WTC11 (cell line): ENCODE measurements around the gene CNDP1. TPM values are rescaled to one million over a fixed set of nuclear protein-coding genes. Genes with fewer than 3 reads are reported as not detected.

Source experiments
- ATAC-seq: fragments of 200-7000 bp; cut with Tn5 transposase; 2 replicates; pipeline ENCODE4 v1.10.0; 2021; ENCODE audit warnings: mild to moderate bottlenecking, moderate library complexity
- CTCF ChIA-PET: fragments of 300-600 bp; sonication (Branson Sonifier 250); formaldehyde crosslinking; loops from one replicate; lab custom pipeline; 2021; ENCODE audit warnings: antibody characterized with exemption; lab: Charles Lee
- POLR2A ChIA-PET: fragments of 350-600 bp; sonication (Branson Sonifier 250); formaldehyde crosslinking; loops from one replicate; lab custom pipeline; 2021; ENCODE audit warnings: antibody characterized with exemption; lab: Charles Lee
- DNase-seq: peaks from one replicate; pipeline ENCODE4 v3.0.0; 2021; ENCODE audit warnings: low spot score
- H3K27ac Mint-ChIP-seq: 2 replicates; pipeline ENCODE4 v1.8.0; 2021; ENCODE audit warnings: mixed read lengths
- H3K27me3 Mint-ChIP-seq: 2 replicates; pipeline ENCODE4 v1.8.0; 2021; ENCODE audit warnings: low read depth, mild to moderate bottlenecking, moderate library complexity, mixed read lengths
- H3K36me3 Mint-ChIP-seq: 2 replicates; pipeline ENCODE4 v1.8.0; 2021; ENCODE audit warnings: mixed read lengths
- H3K4me1 Mint-ChIP-seq: 2 replicates; pipeline ENCODE4 v1.8.0; 2022; ENCODE audit warnings: mixed read lengths
- H3K4me3 Mint-ChIP-seq: 2 replicates; pipeline ENCODE4 v1.8.0; 2021; ENCODE audit warnings: mild to moderate bottlenecking, moderate library complexity, mixed read lengths
- H3K9me3 Mint-ChIP-seq: 2 replicates; pipeline ENCODE4 v1.8.0; 2021; ENCODE audit warnings: mixed read lengths
- AFF4 ChIP-seq: sonication (generic); formaldehyde crosslinking; IDR thresholded peaks from 2 replicates; pipeline ENCODE4 v1.8.1; 2023; ENCODE audit warnings: mild to moderate bottlenecking, missing genetic modification reagents, borderline replicate concordance
- EMX1 ChIP-seq: fragments of 250-450 bp; sonication (Bioruptor Pico); IDR thresholded peaks from 2 replicates; pipeline ENCODE4 v1.8.0; 2021; ENCODE audit warnings: mild to moderate bottlenecking
- JAZF1 ChIP-seq: fragments of 250-450 bp; sonication (Bioruptor Pico); IDR thresholded peaks from 2 replicates; pipeline ENCODE4 v1.9.0; 2021; ENCODE audit warnings: moderate library complexity, mild to moderate bottlenecking, inconsistent platforms
- MAX ChIP-seq: sonication (generic); formaldehyde crosslinking; IDR thresholded peaks from 2 replicates; pipeline ENCODE4 v1.8.0; 2022; ENCODE audit warnings: mild to moderate bottlenecking, missing genetic modification reagents
- MXD4 ChIP-seq: fragments of 250-450 bp; sonication (Bioruptor Pico); IDR thresholded peaks from 2 replicates; pipeline ENCODE4 v1.8.0; 2021; ENCODE audit warnings: mild to moderate bottlenecking, moderate library complexity, borderline replicate concordance
- MYBL2 ChIP-seq: sonication (generic); formaldehyde crosslinking; IDR thresholded peaks from 2 replicates; pipeline ENCODE4 v1.8.1; 2023; ENCODE audit warnings: mild to moderate bottlenecking, moderate library complexity, missing genetic modification reagents
- NR2C2 ChIP-seq: sonication (generic); formaldehyde crosslinking; IDR thresholded peaks from 2 replicates; pipeline ENCODE4 v1.8.0; 2022; ENCODE audit warnings: mild to moderate bottlenecking, missing genetic modification reagents
- ZNF121 ChIP-seq: sonication (generic); formaldehyde crosslinking; IDR thresholded peaks from 2 replicates; pipeline ENCODE4 v1.8.0; 2023; ENCODE audit warnings: missing genetic modification reagents
- ZNF138 ChIP-seq: sonication (generic); formaldehyde crosslinking; conservative IDR thresholded peaks from 2 replicates; pipeline ENCODE4 v1.8.1; 2022; ENCODE audit warnings: mild to moderate bottlenecking, moderate library complexity, missing genetic modification reagents
- ZNF317 ChIP-seq: sonication (generic); formaldehyde crosslinking; IDR thresholded peaks from 2 replicates; pipeline ENCODE4 v1.8.1; 2023; ENCODE audit warnings: low read depth, mild to moderate bottlenecking, moderate library complexity, missing genetic modification reagents, borderline replicate concordance
- total RNA-seq: library from RNA; stranded (reverse); gene quantifications from 3 replicates; pipeline ENCODE4 v1.2.3, GENCODE V29; 2021
- TF ChIP-seq, protein P1 (sequence below): fragments of 250-450 bp; sonication (Bioruptor Pico); IDR thresholded peaks from 2 replicates; pipeline ENCODE4 v1.9.0; 2021; ENCODE audit warnings: moderate library complexity, mild to moderate bottlenecking, inconsistent platforms, borderline replicate concordance
- TF ChIP-seq, protein P2 (sequence below): fragments of 250-450 bp; sonication (Bioruptor Pico); IDR thresholded peaks from 2 replicates; pipeline ENCODE4 v1.9.0; 2021; ENCODE audit warnings: mild to moderate bottlenecking
- TF ChIP-seq, protein P3 (sequence below): sonication (generic); formaldehyde crosslinking; IDR thresholded peaks from 2 replicates; pipeline ENCODE4 v1.8.1; 2023; ENCODE audit warnings: mild to moderate bottlenecking, moderate library complexity, missing genetic modification reagents
- TF ChIP-seq, protein P4 (sequence below): fragments of 250-450 bp; sonication (Bioruptor Pico); IDR thresholded peaks from 2 replicates; pipeline ENCODE4 v1.9.0; 2021; ENCODE audit warnings: mild to moderate bottlenecking, borderline replicate concordance

The CNDP1 gene
- total RNA-seq, 1 experiment from 2014 or later: 0.28 TPM

DNA sequence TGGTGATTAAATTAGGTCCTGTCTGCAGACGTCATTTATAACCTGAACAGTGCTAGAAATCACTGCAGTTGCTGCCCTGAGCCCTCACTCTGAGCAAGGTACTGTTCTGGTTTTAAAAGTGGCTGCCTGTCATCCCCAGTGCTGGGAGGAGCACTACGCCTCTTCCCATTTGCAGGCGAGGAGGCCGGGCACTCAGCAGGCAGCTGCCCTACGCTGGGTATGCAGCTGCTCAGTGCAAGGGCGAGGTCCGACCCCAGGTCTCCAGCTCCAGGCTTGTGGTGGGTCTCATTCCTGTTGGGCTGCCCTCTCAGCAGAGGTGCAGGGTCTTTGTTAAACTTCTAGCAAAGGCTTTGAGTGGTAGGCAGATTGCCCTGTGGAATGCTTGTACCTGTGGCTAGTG lies 22.5 kb upstream of the CNDP1 start (continued):
- TF ChIP-seq, protein P1, sequence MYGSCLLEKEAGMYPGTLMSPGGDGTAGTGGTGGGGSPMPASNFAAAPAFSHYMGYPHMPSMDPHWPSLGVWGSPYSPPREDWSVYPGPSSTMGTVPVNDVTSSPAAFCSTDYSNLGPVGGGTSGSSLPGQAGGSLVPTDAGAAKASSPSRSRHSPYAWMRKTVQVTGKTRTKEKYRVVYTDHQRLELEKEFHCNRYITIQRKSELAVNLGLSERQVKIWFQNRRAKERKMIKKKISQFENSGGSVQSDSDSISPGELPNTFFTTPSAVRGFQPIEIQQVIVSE (CRISPR knock-in tag): no peak
- TF ChIP-seq ZNF138 (CRISPR knock-in tag): no peak
- TF ChIP-seq, protein P2, sequence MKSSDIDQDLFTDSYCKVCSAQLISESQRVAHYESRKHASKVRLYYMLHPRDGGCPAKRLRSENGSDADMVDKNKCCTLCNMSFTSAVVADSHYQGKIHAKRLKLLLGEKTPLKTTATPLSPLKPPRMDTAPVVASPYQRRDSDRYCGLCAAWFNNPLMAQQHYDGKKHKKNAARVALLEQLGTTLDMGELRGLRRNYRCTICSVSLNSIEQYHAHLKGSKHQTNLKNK (CRISPR knock-in tag): no peak
- TF ChIP-seq AFF4 (CRISPR knock-in tag): no peak

- no peaks in the 10 kb centered on the region for H3K9me3 Mint-ChIP-seq
- peaks cover 6% of the 10 kb centered on the region for H3K4me1 Mint-ChIP-seq
- no peak for TF ChIP-seq ZNF121 (CRISPR knock-in tag)
- no peak for TF ChIP-seq ZNF317 (CRISPR knock-in tag)
- TF ChIP-seq, all 79 proteins: peak for 0
- ChIA-PET POLR2A (no interaction called here), CTCF (interaction anchor here (1.1 kb wide), 1 partner anchor 39 kb away, joined by 4 read pairs; no protein-coding TSS in a partner anchor)
- Mint-ChIP-seq H3K27ac (no peak overlapping the region; the same call in 1 of the 2 replicates), H3K27me3 (no peaks in the 10 kb centered on the region), H3K36me3 (peaks cover 68% of the 10 kb centered on the region), H3K4me3 (no peak overlapping the region)
- DNase-seq (no peak), ATAC-seq (no peak)
These were observed 21.8 kb upstream of the CNDP1 start for GRCh38 chr18:74512321-74513053.

- Mint-ChIP-seq H3K4me3 (no peak overlapping the region), H3K4me1 (no peaks in the 10 kb centered on the region), H3K36me3 (peaks cover 66% of the 10 kb centered on the region), H3K27ac (no peak overlapping the region), H3K9me3 (no peaks in the 10 kb centered on the region), H3K27me3 (no peaks in the 10 kb centered on the region)
- no peak for TF ChIP-seq EMX1 (CRISPR knock-in tag)
- no peak for TF ChIP-seq NR2C2
- no peak for ATAC-seq
- POLR2A ChIA-PET: no interaction called here
- no peak for DNase-seq
- CTCF ChIA-PET: interaction anchor here (1.1 kb wide), 1 partner anchor 39 kb away, joined by 4 read pairs; no protein-coding TSS in a partner anchor
These were observed 21.0 kb upstream of the CNDP1 start for GRCh38 chr18:74513149-74513882.

DNA sequence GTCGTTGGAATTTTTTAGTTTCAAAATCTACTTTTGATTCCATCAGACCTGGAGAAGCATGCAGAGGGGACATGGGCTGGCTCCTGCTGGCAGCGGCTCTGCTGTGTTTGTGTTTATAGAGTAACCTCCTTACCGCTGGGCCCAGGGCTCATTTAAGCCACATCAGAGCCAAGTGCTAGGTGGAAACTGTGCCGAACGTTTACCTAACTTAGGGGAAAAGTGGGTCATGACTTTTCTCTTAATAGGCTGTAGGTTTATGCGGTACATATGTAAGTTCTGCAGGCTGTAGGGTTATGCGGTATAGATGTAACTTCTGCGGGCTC lies 20.5 kb upstream of the CNDP1 start:
- Mint-ChIP-seq H3K4me1 (no peaks in the 10 kb centered on the region), H3K27ac (no peak overlapping the region)
- ATAC-seq: no peak
- CTCF ChIA-PET: no interaction called here
- TF ChIP-seq, protein P3, sequence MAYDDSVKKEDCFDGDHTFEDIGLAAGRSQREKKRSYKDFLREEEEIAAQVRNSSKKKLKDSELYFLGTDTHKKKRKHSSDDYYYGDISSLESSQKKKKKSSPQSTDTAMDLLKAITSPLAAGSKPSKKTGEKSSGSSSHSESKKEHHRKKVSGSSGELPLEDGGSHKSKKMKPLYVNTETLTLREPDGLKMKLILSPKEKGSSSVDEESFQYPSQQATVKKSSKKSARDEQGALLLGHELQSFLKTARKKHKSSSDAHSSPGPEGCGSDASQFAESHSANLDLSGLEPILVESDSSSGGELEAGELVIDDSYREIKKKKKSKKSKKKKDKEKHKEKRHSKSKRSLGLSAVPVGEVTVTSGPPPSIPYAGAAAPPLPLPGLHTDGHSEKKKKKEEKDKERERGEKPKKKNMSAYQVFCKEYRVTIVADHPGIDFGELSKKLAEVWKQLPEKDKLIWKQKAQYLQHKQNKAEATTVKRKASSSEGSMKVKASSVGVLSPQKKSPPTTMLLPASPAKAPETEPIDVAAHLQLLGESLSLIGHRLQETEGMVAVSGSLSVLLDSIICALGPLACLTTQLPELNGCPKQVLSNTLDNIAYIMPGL (CRISPR knock-in tag): no peak
- TF ChIP-seq MXD4 (no peak), JAZF1 (no peak), MAX (CRISPR knock-in tag) (no peak), MYBL2 (CRISPR knock-in tag) (no peak)
- TF ChIP-seq, protein P4, sequence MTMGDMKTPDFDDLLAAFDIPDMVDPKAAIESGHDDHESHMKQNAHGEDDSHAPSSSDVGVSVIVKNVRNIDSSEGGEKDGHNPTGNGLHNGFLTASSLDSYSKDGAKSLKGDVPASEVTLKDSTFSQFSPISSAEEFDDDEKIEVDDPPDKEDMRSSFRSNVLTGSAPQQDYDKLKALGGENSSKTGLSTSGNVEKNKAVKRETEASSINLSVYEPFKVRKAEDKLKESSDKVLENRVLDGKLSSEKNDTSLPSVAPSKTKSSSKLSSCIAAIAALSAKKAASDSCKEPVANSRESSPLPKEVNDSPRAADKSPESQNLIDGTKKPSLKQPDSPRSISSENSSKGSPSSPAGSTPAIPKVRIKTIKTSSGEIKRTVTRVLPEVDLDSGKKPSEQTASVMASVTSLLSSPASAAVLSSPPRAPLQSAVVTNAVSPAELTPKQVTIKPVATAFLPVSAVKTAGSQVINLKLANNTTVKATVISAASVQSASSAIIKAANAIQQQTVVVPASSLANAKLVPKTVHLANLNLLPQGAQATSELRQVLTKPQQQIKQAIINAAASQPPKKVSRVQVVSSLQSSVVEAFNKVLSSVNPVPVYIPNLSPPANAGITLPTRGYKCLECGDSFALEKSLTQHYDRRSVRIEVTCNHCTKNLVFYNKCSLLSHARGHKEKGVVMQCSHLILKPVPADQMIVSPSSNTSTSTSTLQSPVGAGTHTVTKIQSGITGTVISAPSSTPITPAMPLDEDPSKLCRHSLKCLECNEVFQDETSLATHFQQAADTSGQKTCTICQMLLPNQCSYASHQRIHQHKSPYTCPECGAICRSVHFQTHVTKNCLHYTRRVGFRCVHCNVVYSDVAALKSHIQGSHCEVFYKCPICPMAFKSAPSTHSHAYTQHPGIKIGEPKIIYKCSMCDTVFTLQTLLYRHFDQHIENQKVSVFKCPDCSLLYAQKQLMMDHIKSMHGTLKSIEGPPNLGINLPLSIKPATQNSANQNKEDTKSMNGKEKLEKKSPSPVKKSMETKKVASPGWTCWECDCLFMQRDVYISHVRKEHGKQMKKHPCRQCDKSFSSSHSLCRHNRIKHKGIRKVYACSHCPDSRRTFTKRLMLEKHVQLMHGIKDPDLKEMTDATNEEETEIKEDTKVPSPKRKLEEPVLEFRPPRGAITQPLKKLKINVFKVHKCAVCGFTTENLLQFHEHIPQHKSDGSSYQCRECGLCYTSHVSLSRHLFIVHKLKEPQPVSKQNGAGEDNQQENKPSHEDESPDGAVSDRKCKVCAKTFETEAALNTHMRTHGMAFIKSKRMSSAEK (CRISPR knock-in tag): no peak
- TF ChIP-seq, all 79 proteins: peak for 0
- no peak for DNase-seq
- no peaks in the 10 kb centered on the region for H3K27me3 Mint-ChIP-seq
- no peak overlapping the region for H3K4me3 Mint-ChIP-seq
- peaks cover 66% of the 10 kb centered on the region for H3K36me3 Mint-ChIP-seq
- POLR2A ChIA-PET: no interaction called here
- no peaks in the 10 kb centered on the region for H3K9me3 Mint-ChIP-seq
